VCaP (cell line): ENCODE measurements around the gene CACFD1.
"Not testable (repeated sequence)": the region's sequence is repeated elsewhere in the genome, so short reads cannot be mapped to it uniquely, and the experiment has no call there.

ENCODE experiments used
- H3K27ac ChIP-seq: fragments of 450-650 bp; 2 replicates; pipeline ENCODE4 v1.5.1; 2017
- TF ChIP-seq, protein P1 (sequence below): fragments of 450-650 bp; conservative IDR thresholded peaks from 2 replicates; pipeline ENCODE4 v1.5.1; 2017; ENCODE audit warnings: mild to moderate bottlenecking, moderate library complexity

Gene CACFD1

DNA sequence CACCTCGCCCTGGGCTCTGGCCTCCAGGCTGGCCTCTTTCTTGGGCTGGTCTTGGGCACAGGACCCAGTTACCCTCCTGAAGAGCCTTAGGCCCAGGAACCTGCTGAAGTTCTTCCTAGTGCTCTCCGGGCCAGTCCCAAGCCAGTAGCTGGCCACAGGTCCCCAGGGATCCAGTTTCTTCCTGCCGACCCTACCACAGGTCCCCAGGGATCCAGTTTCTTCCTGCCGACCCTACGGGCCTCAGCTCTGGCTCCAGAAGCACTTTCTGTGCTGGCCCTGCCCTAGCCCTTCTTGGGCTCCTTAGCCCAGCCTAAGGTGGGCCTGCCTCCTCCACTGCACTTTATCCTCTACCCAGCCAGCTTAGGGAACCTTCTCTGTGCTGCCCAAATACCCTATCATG is 18.2 kb upstream of the CACFD1 start:
- H3K27ac ChIP-seq: no peak overlapping the region
- TF ChIP-seq, protein P1, sequence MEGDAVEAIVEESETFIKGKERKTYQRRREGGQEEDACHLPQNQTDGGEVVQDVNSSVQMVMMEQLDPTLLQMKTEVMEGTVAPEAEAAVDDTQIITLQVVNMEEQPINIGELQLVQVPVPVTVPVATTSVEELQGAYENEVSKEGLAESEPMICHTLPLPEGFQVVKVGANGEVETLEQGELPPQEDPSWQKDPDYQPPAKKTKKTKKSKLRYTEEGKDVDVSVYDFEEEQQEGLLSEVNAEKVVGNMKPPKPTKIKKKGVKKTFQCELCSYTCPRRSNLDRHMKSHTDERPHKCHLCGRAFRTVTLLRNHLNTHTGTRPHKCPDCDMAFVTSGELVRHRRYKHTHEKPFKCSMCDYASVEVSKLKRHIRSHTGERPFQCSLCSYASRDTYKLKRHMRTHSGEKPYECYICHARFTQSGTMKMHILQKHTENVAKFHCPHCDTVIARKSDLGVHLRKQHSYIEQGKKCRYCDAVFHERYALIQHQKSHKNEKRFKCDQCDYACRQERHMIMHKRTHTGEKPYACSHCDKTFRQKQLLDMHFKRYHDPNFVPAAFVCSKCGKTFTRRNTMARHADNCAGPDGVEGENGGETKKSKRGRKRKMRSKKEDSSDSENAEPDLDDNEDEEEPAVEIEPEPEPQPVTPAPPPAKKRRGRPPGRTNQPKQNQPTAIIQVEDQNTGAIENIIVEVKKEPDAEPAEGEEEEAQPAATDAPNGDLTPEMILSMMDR: no peak

DNA sequence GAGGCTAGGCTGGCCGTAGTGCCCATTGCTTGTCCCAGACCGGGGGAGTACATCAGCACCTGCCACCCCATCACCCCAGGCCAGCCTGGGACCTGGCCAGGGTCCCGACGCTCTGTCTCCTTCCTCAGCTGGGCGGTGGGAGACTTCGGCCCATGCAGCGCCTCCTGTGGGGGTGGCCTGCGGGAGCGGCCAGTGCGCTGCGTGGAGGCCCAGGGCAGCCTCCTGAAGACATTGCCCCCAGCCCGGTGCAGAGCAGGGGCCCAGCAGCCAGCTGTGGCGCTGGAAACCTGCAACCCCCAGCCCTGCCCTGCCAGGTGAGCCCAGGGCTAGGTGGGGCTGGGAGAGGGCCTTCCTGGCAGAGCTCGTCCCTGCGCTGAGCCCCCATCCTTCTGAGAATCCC is 16.5 kb upstream of the CACFD1 start:
- no peak overlapping the region for H3K27ac ChIP-seq
- TF ChIP-seq, protein P1: no peak

DNA sequence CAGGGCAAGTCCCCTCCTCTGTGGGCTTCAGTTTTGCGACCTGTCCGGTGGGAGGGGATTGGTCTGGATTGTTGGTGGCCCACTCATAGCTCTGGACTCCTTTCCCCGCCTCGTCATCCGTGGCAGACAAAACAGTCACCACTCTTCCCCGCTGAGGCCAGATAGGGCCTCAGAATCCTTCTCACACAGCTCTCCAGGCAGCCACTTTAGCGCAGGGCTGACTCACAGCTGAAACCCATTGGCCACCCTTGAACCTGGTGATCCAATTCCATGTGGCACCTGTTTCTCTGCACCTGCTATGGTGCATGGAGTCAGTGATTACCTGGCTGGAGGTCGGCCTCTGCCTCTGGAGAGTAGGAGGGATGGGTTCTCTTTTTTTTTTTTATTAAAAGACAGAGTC is 15.8 kb upstream of the CACFD1 start:
- no peak overlapping the region for H3K27ac ChIP-seq
- TF ChIP-seq, protein P1: no peak

DNA sequence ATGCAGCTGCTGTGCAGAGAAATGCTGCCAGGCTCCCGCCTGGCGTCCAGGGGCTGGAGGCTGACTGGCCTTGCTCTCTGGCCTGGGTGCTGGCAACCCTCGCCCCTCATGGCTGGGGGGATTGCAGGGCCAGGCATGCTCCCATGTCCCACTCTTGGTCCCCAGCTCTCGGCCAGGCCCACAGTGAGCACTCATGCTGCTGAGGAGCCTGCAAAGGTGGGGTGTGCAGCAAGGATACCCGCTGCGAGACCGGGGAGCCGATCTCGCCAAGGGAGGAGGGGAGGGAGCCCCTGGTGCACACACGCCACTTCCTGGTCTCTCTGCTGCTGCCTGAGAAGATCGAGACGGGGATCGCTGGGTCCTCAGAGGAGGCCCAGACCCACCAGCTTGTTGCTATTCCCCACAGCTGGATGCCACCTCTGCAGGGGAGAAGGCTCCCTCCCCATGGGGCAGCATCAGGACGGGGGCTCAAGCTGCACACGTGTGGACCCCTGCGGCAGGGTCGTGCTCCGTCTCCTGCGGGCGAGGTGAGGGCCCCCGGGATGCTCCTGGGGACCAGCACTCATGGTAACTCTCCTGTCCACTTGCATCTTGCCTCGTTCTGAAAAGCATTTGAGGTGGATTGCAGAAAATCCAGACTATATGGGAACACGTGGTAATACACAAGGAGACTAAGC is 14.3 kb upstream of the CACFD1 start:
- TF ChIP-seq, protein P1: no peak
- H3K27ac ChIP-seq: no peak overlapping the region

DNA sequence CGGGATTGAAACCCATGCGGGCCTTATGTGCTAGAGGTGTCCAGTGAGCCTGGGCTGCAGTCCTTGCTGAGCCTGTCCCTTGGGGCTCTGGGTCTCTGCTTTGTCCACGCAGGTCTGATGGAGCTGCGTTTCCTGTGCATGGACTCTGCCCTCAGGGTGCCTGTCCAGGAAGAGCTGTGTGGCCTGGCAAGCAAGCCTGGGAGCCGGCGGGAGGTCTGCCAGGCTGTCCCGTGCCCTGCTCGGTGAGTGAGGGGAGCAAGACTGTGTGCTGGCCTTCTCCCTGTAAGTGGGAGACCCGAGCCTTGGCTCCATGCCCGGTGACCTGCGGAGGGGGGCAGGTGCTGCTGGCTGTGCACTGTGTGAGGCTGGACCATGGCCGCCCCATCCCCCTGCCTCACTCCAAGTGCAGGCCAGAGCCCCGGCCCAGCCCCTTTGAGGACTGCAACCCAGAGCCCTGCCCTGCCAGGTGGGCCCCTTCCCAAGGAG is 11.2 kb upstream of the CACFD1 start:
- H3K27ac ChIP-seq: no peak overlapping the region
- TF ChIP-seq, protein P1: no peak

DNA sequence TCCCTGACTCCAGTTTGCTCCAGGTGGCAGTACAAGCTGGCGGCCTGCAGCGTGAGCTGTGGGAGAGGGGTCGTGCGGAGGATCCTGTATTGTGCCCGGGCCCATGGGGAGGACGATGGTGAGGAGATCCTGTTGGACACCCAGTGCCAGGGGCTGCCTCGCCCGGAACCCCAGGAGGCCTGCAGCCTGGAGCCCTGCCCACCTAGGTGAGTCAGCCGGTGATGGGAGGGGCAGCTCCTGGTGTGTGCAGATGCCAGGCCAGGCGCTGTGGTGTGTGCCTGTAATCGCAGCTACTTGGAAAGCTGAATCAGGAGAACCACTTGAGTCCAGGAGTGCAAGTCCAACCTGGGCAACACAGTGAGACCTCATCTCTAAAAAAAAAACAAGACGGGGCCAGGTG is 10.0 kb upstream of the CACFD1 start:
- no peak overlapping the region for H3K27ac ChIP-seq
- TF ChIP-seq, protein P1: no peak

DNA sequence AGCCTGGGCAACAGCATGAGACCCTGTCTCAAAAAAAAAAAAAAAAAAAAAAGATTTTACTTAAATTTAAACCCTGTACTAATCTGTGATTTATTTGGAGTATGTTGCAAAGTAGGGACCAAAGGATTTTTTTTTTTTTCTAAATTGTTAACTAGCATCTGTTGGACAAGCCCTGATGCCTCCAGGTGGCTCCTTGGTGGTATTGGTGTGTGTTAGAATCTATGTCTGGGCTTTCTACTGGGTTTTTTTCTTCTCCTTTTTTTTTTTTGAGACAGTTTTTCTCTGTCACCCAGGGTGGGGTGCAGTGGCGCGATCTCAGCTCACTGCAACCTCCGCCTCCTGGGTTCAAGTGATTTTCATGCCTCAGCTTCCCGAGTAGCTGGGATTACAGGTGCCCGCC is 7.9 kb upstream of the CACFD1 start:
- TF ChIP-seq, protein P1: 0 out of 2 replicates have a peak, but pooled peaks have one; percentile 6
- not testable (repeated sequence) for H3K27ac ChIP-seq
